WTC11 (cell line): Measurements from ENCODE around the gene PTPRN2.

ENCODE experiments used
- CTCF ChIP-seq: fragments of 200-600 bp; IDR thresholded peaks from 2 replicates; pipeline ENCODE4 v1.8.0; 2022; ENCODE audit warnings: antibody characterized with exemption
- ELF4 ChIP-seq: sonication (generic); formaldehyde crosslinking; IDR thresholded peaks from 2 replicates; pipeline ENCODE4 v1.8.1; 2022; ENCODE audit warnings: low read depth, mild to moderate bottlenecking, moderate library complexity, missing genetic modification reagents
- SMAD3 ChIP-seq: sonication (generic); formaldehyde crosslinking; IDR thresholded peaks from 2 replicates; pipeline ENCODE4 v1.8.0; 2022; ENCODE audit warnings: missing genetic modification reagents, mild to moderate bottlenecking, borderline replicate concordance

- TF ChIP-seq CTCF = no peak
- no peak for TF ChIP-seq SMAD3 (CRISPR knock-in tag)
- no peak for TF ChIP-seq ELF4 (CRISPR knock-in tag)
Measured at GRCh38 chr7:157622408-157623205, 965.0 kb downstream of the PTPRN2 start.
